Ascending aorta (tissue), 2 donors: Measurements from ENCODE around the gene PTOV1. TPM values are rescaled to one million over a fixed set of nuclear protein-coding genes. Genes with fewer than 3 reads are reported as not detected.

Experiments
- DNase-seq, 2 donors: peaks; one replicate each; pipeline ENCODE4 v3.0.0-alpha.2; 2019; ENCODE audit warnings: low spot score in 2 of 2
- H3K27ac ChIP-seq, 2 donors: fragments of 200-600 bp; sonication (generic); one replicate each; pipeline ENCODE4 v1.5.1; 2016 to 2017; ENCODE audit warnings: mild to moderate bottlenecking in 1 of 2
- H3K27me3 ChIP-seq: fragments of 200-600 bp; sonication (generic); one replicate; pipeline ENCODE4 v1.5.1; 2017
- H3K36me3 ChIP-seq, 2 donors: fragments of 200-600 bp; sonication (generic); one replicate each; pipeline ENCODE4 v1.5.1; 2016
- H3K4me1 ChIP-seq, 2 donors: fragments of 200-600 bp; sonication (generic); one replicate each; pipeline ENCODE4 v1.5.1; 2016 to 2017; ENCODE audit warnings: mild to moderate bottlenecking in 1 of 2
- H3K4me3 ChIP-seq, 2 donors: fragments of 200-600 bp; sonication (generic); one replicate each; pipeline ENCODE4 v1.5.1; 2016 to 2017; ENCODE audit warnings: mild to moderate bottlenecking in 1 of 2
- H3K9me3 ChIP-seq, 2 donors: fragments of 200-600 bp; sonication (generic); one replicate each; pipeline ENCODE4 v1.5.1; 2016
- intact Hi-C: fragments of 100-400 bp; cut with DNase I; formaldehyde crosslinking; loops from one replicate; pipeline ENCODE4 v1.15.1; 2023
- total RNA-seq: library from RNA; depleted of rRNA; stranded (reverse); fragments of >200 nt; gene quantifications from one replicate; pipeline ENCODE4 v1.1.0, GENCODE V29; 2016
- TF ChIP-seq, protein P1 (sequence below), 3 experiments: fragments of 200-600 bp in 2 of 3; fragments of 450-650 bp in 1 of 3; sonication (generic) in 2 of 3; IDR thresholded peaks; one replicate each; pipeline ENCODE4 v1.5.1; 2016 to 2019; ENCODE audit warnings: antibody characterized with exemption in 3 of 3, mild to moderate bottlenecking in 1 of 3, moderate library complexity in 1 of 3

PTOV1 gene
- total RNA-seq, 1 donor from 2014 or later, result 163 TPM

GRCh38 chr19:49836176-49837008, 14.6 kb upstream of the PTOV1 start:
- Histone ChIP-seq H3K4me3 (no peak overlapping the region), H3K27ac (no peak overlapping the region), H3K27me3 (no peaks in the 10 kb centered on the region), H3K9me3 (no peaks in the 10 kb centered on the region), H3K36me3 (peaks cover 59 to 90% of the 10 kb centered on the region in 2 donors), H3K4me1 (no peaks in the 10 kb centered on the region)
- intact Hi-C loops, result no loop called here
- TF ChIP-seq, protein P1, sequence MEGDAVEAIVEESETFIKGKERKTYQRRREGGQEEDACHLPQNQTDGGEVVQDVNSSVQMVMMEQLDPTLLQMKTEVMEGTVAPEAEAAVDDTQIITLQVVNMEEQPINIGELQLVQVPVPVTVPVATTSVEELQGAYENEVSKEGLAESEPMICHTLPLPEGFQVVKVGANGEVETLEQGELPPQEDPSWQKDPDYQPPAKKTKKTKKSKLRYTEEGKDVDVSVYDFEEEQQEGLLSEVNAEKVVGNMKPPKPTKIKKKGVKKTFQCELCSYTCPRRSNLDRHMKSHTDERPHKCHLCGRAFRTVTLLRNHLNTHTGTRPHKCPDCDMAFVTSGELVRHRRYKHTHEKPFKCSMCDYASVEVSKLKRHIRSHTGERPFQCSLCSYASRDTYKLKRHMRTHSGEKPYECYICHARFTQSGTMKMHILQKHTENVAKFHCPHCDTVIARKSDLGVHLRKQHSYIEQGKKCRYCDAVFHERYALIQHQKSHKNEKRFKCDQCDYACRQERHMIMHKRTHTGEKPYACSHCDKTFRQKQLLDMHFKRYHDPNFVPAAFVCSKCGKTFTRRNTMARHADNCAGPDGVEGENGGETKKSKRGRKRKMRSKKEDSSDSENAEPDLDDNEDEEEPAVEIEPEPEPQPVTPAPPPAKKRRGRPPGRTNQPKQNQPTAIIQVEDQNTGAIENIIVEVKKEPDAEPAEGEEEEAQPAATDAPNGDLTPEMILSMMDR (IDR thresholded peaks at IDR 0.05), result no peak
- no peak for DNase-seq

- TF ChIP-seq, protein P1 (IDR thresholded peaks at IDR 0.05), result no peak
- H3K36me3 ChIP-seq, result peaks cover 54 to 84% of the 10 kb centered on the region in 2 donors
- no peak overlapping the region for H3K4me3 ChIP-seq
- no peak for DNase-seq
- no peaks in the 10 kb centered on the region for H3K9me3 ChIP-seq
- no peak overlapping the region for H3K27ac ChIP-seq
- H3K27me3 ChIP-seq, result no peaks in the 10 kb centered on the region
- H3K4me1 ChIP-seq, result no peaks in the 10 kb centered on the region
- intact Hi-C loops, result no loop called here
These were observed 14.0 kb upstream of the PTOV1 start for GRCh38 chr19:49837009-49837310.

DNA sequence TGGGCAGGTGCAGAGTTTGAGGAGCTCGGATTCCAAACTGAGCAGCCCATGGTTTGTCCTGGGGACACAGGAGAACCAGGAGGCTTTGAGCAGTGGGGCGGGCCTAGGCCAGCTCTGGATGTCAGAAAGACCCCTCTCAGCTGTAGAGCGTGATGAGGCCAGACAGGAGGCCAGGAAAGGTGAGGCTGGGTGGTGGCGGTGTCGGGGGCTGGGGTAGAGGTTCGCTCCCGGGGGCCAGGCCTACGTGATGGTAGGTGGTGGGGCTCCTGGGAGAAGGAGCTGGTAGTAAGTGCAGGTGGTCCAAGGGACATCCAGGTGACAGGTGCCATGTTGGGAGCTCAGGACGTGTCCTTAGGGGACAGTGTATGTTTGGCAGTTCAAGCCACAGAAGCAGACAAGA, 13.5 kb upstream of the PTOV1 start:
- TF ChIP-seq, protein P1 (IDR thresholded peaks at IDR 0.05), result no peak
- Histone ChIP-seq H3K4me1 (no peaks in the 10 kb centered on the region), H3K4me3 (no peak overlapping the region), H3K27ac (no peak overlapping the region), H3K36me3 (peaks cover 50 to 79% of the 10 kb centered on the region in 2 donors), H3K9me3 (no peaks in the 10 kb centered on the region), H3K27me3 (no peaks in the 10 kb centered on the region)
- intact Hi-C loops, result no loop called here
- DNase-seq, result no peak

DNA sequence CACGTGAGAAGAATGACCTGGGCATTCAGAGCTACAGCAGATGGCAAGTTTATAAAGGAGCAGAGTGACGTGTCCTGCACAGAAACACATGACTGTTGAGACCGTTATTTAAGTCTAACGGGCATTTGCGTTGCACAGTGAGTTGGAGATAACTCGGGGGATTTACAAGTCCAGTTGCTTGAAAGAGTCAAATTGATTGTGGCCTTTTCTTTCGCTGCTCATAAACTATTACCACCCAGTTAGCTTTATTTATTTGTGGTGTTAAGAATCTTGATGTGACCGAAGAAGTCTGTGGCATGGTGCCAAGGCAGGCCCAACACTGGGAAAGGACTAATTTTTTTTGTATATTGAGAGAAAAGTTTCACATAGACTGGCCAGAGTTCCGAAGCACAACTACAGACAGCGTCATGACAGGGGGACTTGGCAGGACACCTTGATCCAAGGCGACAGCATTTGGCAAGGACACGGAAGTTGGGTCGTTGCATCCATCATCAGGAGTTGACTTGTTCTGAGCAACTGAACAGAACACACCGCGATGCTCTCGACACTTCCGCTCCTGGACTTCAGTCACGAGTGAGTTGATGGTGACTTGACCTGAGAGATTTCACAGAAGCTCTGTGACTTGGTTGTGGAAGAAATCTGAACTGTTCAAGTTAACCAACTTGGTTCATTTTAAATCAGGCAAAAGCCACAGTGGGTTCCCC, 11.9 kb upstream of the PTOV1 start:
- no peaks in the 10 kb centered on the region for H3K4me1 ChIP-seq
- no peaks in the 10 kb centered on the region for H3K27me3 ChIP-seq
- no peaks in the 10 kb centered on the region for H3K9me3 ChIP-seq
- no peak for DNase-seq
- H3K4me3 ChIP-seq, result no peak overlapping the region
- peaks cover 35 to 64% of the 10 kb centered on the region in 2 donors for H3K36me3 ChIP-seq
- intact Hi-C loops, result no loop called here
- TF ChIP-seq, protein P1 (IDR thresholded peaks at IDR 0.05), result no peak
- H3K27ac ChIP-seq, result no peak overlapping the region

- TF ChIP-seq, protein P1 (IDR thresholded peaks at IDR 0.05), result no peak
- no peak overlapping the region for H3K4me3 ChIP-seq
- no peak overlapping the region for H3K27ac ChIP-seq
- H3K9me3 ChIP-seq, result no peaks in the 10 kb centered on the region
- peaks cover 28 to 57% of the 10 kb centered on the region in 2 donors for H3K36me3 ChIP-seq
- no peaks in the 10 kb centered on the region for H3K27me3 ChIP-seq
- intact Hi-C loops, result no loop called here
- H3K4me1 ChIP-seq, result no peaks in the 10 kb centered on the region
- no peak for DNase-seq
These were observed 11.2 kb upstream of the PTOV1 start for GRCh38 chr19:49839713-49840112.
